ENCODE results near the gene APOBEC4. TPM values are rescaled to one million over a fixed set of nuclear protein-coding genes. Genes with fewer than 3 reads are reported as not detected.

APOBEC4 gene
- total RNA-seq, 1 donor from 2014 or later, result not detected

- H3K4me2 ChIP-seq, result no peak overlapping the region
Measured at GRCh38 chr1:183607322-183607980, 45.7 kb downstream of the APOBEC4 start.

GRCh38 chr1:183605904-183606303 is 47.2 kb downstream of the APOBEC4 start:
- Histone ChIP-seq H3K4me1 (no peaks in the 10 kb centered on the region), H3K4me3 (no peak overlapping the region), H3K27ac (no peak overlapping the region), H3K4me2 (no peak overlapping the region), H4K20me1 (ENCODE audit: low read depth) (no peaks in the 10 kb centered on the region), H2AFZ (replicated peaks) (no peak overlapping the region), H3K27me3 (no peaks in the 10 kb centered on the region), H3K9me3 (ENCODE audit: low read depth) (no peaks in the 10 kb centered on the region), H3F3A (ENCODE audit: low read depth) (no peaks in the 10 kb centered on the region), H3K36me3 (no peaks in the 10 kb centered on the region), H3K9ac (no peak overlapping the region), H3K79me2 (ENCODE audit: low read depth) (no peaks in the 10 kb centered on the region)
- no peaks in the 10 kb centered on the region for H3K9me3 Mint-ChIP-seq
- no peak overlapping the region for H3K4me3 Mint-ChIP-seq
- peaks cover 6% of the 10 kb centered on the region for H3K4me1 Mint-ChIP-seq
- H3K27ac Mint-ChIP-seq, result no peak overlapping the region
- no peak for DNase-seq (ENCODE audit: low spot score)
- TF ChIP-seq EZH2phosphoT487 (IDR thresholded peaks at IDR 0.05), result no peak
- no peak for TF ChIP-seq CTCF (IDR thresholded peaks at IDR 0.05)
- TF ChIP-seq EZH2 (IDR thresholded peaks at IDR 0.05), result no peak
- H3K36me3 Mint-ChIP-seq, result no peaks in the 10 kb centered on the region
- H3K27me3 Mint-ChIP-seq (ENCODE audit: insufficient read depth, low read depth), result peaks cover 8% of the 10 kb centered on the region

More at GRCh38 chr1:183607322-183607980, 45.7 kb downstream of the APOBEC4 start:
- H3K9ac ChIP-seq, result no peak overlapping the region
- H3K4me1 ChIP-seq, result no peaks in the 10 kb centered on the region
- no peaks in the 10 kb centered on the region for H3K9me3 ChIP-seq (ENCODE audit: low read depth)
- H3K79me2 ChIP-seq (ENCODE audit: low read depth), result no peaks in the 10 kb centered on the region
- no peak for TF ChIP-seq CTCF (IDR thresholded peaks at IDR 0.05)
- TF ChIP-seq EZH2phosphoT487 (IDR thresholded peaks at IDR 0.05), result no peak
- no peak for TF ChIP-seq EZH2 (IDR thresholded peaks at IDR 0.05)
- no peaks in the 10 kb centered on the region for H3K36me3 Mint-ChIP-seq
- H3K4me1 Mint-ChIP-seq, result peaks cover 6% of the 10 kb centered on the region
- peaks cover 11% of the 10 kb centered on the region for H3K27me3 Mint-ChIP-seq (ENCODE audit: insufficient read depth, low read depth)
- no peaks in the 10 kb centered on the region for H4K20me1 ChIP-seq (ENCODE audit: low read depth)
- no peak overlapping the region for H3K4me3 ChIP-seq
- no peak overlapping the region for H3K27ac Mint-ChIP-seq
- no peaks in the 10 kb centered on the region for H3K36me3 ChIP-seq
- DNase-seq (ENCODE audit: low spot score), result no peak
- H3K27me3 ChIP-seq, result no peaks in the 10 kb centered on the region
- H3K27ac ChIP-seq, result no peak overlapping the region
- no peaks in the 10 kb centered on the region for H3F3A ChIP-seq (ENCODE audit: low read depth)
- H2AFZ ChIP-seq (replicated peaks), result no peak overlapping the region
- no peak overlapping the region for H3K4me3 Mint-ChIP-seq
- no peaks in the 10 kb centered on the region for H3K9me3 Mint-ChIP-seq

GRCh38 chr1:183604815-183605214 is 48.3 kb downstream of the APOBEC4 start:
- Histone ChIP-seq H4K20me1 (ENCODE audit: low read depth) (no peaks in the 10 kb centered on the region), H3K9ac (no peak overlapping the region), H3K4me3 (no peak overlapping the region), H3K79me2 (ENCODE audit: low read depth) (no peaks in the 10 kb centered on the region), H3K36me3 (no peaks in the 10 kb centered on the region), H3F3A (ENCODE audit: low read depth) (no peaks in the 10 kb centered on the region), H3K27ac (no peak overlapping the region), H2AFZ (replicated peaks) (no peak overlapping the region), H3K4me1 (no peaks in the 10 kb centered on the region), H3K27me3 (no peaks in the 10 kb centered on the region), H3K4me2 (no peak overlapping the region), H3K9me3 (ENCODE audit: low read depth) (no peaks in the 10 kb centered on the region)
- peaks cover 7% of the 10 kb centered on the region for H3K27me3 Mint-ChIP-seq (ENCODE audit: insufficient read depth, low read depth)
- H3K4me3 Mint-ChIP-seq, result no peak overlapping the region
- no peaks in the 10 kb centered on the region for H3K36me3 Mint-ChIP-seq
- peaks cover 6% of the 10 kb centered on the region for H3K4me1 Mint-ChIP-seq
- H3K9me3 Mint-ChIP-seq, result no peaks in the 10 kb centered on the region
- no peak for DNase-seq (ENCODE audit: low spot score)
- H3K27ac Mint-ChIP-seq, result no peak overlapping the region
- no peak for TF ChIP-seq CTCF (IDR thresholded peaks at IDR 0.05)
- no peak for TF ChIP-seq EZH2phosphoT487 (IDR thresholded peaks at IDR 0.05)
- TF ChIP-seq EZH2 (IDR thresholded peaks at IDR 0.05), result no peak

All from neural progenitor cell (in vitro differentiated cells).